ENCODE measurements around the gene SUSD6.
"Not testable (repeated sequence)": the region's sequence is repeated elsewhere in the genome, so short reads cannot be mapped to it uniquely, and the experiment has no call there.

The SUSD6 gene

DNA sequence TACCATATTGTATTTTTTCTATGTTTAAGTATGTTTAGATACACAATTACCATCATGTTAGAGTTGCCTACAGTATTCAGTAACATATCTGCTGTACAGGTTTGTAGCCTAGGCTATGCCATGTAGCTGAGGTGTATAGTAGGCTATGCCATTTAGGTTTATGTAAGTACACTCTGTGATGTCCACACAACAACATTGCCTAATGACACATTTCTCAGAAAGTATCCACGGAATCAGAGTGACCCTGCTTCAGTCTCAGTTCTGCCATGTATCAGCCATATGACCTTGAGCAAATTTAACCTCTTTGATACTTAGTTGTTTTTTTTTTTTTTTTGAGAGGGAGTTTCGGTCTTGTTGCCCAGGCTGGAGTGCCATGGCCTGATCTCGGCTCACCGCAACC is 12.7 kb downstream of the SUSD6 start:
- no peak for DNase-seq (ENCODE audit: low spot score)

DNA sequence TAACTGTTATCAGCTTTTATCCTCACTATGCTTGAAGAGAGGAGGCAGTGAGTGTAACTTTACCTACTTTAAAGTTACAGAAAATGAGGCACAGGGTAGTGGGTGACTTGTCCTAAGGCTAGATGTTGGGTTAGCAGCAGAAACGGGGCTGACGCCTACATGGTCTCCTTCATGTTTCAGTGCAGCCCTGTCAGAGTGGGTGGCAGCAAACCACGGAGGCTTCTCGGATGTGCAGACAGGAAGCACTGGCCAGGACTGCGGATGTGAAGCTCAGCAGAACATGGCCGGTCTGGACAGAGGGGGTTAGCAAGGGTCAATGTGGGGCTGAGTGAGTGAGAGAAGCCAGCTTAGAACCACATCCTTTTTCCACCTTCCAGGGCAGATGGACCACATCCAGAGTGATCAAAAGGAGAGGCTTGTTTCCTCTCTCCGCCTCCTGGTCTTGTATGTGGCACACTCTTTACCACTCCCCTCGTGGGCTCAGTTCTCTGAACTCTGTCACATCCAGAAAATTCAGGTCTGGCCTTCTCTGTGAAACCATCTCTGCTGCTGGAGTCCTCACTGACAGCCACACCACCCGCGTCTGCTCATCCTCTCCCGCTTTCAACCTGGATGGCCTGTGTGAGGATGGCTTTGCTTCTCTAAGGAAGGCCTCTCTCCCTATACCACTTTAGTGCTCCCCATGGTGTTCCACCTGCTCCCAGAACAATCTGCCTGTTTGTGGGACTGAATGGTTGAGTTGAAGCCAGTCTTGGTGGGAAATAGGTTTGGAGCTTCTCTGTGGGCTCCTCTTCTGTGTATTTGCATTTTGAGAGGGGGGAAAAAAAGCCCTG is 14.1 kb downstream of the SUSD6 start:
- peak; percentile 30 for DNase-seq (ENCODE audit: low spot score)

DNA sequence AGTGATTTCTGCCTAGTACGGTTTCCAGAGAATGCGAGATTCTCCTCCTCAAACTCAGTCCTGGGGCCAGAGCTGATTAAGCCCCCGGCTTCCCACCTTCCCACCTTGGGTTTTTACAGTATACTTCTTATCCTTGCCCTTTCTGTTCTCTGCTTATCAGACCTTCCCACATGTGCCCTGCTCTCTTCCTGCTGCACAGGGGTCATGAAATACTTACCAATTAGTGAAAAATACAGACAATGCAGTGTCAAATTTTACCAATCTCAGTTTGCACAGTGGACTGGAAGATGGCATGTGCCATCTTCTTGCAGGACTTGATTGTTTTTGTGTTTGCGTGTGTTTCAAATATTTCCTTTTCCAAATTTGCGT is 14.7 kb downstream of the SUSD6 start:
- DNase-seq (ENCODE audit: low spot score) = no peak

DNA sequence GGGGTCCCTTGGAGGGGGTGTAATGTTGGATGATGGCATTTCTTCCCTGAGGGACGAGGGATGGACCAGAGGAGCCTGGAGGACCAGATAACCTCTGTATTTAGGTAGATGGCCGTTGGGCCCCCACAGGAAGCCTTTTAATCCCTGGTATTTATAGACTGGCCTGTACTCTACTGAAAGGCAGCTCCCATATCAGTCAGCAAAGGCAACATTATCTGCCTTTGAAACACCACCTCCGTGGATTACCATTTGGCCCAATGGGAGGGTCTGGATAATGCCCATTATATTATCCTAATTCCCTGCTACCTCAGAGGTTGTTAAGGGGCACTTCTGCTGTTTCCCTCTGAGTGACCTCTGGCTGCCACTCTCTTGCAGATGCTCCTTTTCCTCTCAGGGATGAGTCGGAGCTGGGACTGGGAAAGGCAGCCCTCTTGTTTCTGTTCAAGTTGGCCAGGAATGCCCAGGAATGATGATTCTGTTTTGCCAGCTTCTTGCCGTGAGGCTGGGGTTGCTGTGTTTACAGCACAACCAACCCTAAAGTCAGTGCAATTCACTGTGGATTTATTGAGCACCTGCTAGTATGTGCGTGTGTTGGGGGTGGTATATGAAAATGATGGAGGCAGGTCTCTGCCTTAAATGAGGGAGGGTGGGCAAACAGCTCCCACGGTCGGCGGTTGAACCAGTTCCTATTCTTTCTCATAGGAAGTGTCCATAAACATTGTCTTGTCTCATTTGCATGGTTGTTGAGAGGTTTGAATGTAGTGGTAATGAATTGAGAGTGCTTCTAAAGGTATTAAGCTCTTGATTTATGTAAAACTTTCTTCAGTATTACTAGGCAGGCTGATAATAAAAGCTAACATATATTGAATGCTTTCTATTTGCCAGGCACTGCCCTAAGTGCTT is 18.1 kb downstream of the SUSD6 start:
- DNase-seq (ENCODE audit: low spot score) = no peak

DNA sequence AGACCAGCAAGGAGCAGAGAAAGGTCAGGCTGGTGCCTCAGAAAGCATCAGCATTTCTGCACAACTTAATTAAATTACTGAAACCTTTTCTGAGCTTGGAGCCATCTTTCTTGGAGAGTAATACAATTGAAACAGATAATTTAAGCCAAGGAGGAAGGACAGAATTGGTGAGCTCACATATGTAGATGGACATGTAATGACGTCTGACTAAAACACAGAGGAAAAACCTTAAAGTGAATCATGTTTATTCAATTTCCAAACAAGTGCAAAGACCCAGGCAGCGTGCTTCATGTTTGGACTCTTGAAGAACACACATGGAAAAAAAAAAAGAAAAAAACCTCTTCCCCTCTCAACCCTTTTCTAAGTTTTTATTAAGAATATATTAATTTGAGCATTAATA is 19.0 kb downstream of the SUSD6 start:
- DNase-seq (ENCODE audit: low spot score) = no peak

DNA sequence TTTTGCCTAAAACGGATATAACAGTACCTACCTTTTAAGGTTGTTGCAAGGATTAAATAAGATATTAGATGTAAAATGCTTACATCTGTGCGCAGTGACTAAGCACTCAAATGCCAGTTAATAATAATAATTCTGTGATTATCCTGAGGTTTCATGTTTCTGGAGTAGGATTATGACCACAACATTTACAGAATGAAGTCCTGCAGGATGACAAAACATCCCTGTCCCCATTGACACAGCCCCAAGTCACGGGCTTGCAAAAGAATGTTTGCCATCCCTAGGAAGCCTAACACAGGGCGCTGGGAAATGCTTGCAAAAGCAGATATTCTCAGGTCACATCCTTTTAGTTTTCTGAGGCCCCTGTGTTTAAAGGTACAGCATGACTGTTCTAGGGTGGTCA is 20.1 kb downstream of the SUSD6 start:
- DNase-seq (ENCODE audit: low spot score) = no peak

DNA sequence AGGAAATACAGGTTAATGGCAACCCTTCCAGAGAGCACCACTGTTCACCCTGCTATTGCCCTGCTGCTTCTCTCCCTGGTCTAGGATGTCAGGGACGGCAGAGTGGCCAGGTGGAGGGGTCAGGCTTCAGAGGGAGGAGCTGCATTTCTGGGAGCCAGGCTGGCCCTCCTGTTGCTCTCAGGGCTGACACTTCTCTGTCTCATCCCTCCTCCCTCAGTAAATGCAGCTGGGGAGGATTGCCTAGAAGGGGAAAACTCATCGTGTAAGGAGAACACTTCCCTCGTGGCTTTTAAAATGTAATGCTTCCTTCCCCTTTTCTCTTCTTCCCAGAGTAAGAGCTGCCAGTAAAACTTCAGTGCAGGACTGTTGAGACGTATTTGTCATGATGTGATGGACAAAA is 20.8 kb downstream of the SUSD6 start:
- DNase-seq (ENCODE audit: low spot score) = no peak

DNA sequence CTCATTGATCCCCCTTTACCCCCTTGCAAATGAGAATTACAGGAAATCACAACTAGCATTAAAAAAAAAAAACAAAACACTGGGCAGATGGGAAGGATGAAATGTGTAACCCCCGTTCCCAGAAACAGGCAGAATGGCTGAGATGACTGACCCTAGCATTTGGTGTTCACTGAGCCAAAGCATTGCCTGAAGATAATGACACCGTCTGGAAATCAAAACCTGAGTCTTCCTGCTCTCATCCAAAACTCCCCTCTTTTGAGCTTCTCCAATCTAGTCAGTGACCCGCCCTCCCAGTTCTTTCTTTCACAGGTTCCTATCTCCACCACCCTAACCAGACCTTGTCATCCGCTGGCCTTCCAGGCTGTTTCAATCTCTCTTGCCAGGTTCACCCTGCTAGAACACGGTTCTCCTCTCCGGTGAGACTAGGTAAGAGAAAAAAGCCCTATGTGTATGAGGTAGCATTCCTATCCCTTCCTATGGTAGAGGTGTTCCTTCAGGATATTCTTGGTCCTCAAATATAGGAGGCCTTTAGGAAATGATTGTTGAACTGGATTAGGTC is 21.3 kb downstream of the SUSD6 start:
- DNase-seq (ENCODE audit: low spot score) = no peak

DNA sequence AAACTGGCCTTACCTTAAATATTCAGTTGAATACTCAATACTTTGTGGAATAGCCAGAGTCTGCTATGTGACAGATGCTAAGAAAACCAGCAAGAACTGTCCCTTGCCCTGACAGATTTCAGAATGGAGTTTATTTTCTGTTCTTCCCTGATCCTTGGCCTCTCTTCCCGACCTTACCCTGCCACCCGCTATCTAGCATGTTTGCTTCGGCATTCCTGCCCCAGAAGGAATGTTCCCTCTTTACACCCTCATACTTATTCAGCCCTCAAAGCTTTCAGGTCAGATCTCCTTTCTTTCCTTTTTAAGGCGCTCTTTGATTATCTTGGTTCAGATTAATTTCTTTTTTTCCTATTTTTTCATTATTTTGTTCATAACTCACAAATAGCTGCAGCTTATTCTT is 21.8 kb downstream of the SUSD6 start:
- DNase-seq (ENCODE audit: low spot score) = no peak

DNA sequence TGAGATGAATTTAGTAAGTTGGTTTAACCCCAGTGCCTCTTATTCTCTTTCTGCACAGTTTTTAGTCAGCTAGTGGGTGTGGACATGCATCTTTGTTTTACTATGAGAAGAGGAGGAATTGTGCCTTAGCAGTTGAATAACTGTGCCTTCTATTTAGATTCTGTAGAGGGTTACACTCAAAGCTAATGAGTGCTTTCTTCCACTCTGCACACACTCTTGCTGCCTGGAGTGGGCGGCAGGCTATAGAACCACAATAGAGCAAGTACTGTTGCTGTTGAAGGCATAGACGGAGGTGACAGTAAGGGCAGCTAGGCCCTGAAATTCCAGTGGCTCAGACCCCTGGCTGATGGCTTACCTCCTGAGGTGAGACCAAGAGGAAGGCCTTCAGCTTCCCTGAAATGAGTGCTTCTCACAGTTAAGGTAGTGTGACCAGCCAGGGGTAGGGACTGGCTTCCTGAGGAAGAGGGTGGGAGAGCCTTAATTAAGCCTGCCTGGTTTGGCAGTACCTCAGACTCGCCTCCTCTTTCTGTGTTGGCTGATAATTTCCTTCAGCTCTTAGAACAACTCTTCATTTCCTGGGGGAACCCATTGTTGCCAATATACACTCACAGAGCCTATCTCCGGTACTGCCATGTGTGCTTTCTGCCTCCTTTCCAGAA is 24.7 kb downstream of the SUSD6 start:
- no peak for DNase-seq (ENCODE audit: low spot score)

DNA sequence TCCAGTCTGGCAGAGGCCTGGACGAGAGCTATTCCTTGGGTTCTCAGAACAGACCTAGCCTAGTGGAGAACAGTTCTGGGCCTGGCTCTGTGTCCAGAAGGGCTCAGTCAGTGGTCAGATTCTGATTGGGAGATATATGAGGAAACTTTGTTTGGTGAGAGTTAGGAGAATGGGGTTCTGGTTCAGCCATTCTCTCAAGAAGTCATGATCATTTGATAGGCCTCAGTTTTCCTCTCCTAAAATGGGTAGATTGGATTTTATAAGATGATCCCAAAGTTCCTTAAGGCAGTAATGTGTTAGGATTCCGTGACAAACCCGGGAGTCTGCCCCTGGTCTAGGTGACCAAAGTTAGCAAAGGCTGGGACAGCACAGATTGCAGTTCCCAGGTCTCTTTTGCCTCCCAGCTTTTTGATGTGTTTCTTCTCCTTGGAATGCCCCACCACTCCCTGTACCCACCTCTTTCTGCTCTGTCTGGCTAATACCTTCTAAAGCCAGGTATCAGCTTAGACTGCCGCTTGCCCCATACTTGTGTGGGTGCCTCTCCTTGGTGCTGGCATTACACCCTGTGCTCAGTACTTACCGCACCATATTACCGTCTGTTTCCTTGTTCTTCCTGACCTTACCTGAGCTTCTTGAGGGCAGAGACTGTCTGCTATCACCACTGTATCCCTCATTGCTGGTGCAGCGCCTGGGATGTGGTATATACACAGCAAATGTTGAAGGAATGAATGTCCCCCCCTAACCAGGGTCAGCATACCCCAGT is 25.5 kb downstream of the SUSD6 start:
- no peak for DNase-seq (ENCODE audit: low spot score)

DNA sequence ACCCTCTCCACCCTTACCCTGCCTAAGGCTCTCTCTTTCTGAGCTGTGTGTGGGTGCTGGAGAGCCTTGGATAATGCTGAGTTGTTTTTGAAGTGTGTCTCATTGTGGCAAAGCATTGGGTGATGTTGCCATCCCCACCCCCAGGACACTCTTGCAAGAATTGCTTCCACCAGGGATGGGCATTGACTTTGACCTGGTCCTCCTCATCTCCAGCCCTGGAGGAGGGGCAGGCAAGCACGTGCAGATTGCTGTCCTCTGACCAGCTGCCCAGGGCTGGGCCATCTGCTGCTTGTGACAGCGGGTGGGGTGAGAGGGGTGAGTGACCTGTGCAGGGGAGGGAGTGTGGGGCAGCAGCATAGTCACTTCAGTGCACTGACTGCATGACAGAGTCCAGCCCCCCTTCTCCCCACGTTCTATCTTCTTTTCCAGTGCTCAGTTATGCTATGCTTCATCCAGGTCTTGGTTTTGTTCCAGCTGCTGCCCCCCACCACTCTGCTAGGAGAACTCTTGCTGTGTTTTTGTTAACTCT is 26.2 kb downstream of the SUSD6 start:
- DNase-seq (ENCODE audit: low spot score) = no peak

DNA sequence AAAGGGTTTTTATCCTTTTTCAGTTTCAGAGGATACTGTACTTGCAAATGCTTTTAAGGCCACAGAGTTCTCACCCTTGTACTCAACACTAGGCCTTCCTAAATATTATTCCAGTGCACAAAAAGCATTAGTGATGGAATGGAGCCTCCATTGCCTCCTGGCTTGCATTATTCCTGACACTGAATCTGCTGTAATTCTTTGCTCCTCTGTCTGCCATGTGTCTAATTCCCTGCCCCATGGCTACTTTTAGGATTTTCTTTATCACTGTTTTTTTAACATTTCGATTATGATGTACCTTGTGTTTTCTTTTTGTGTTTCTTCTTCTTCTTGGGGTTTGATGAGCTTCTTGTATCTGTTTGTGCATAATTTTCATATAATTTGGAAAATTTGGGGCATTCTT is 29.5 kb downstream of the SUSD6 start:
- DNase-seq (ENCODE audit: low spot score) = no peak

DNA sequence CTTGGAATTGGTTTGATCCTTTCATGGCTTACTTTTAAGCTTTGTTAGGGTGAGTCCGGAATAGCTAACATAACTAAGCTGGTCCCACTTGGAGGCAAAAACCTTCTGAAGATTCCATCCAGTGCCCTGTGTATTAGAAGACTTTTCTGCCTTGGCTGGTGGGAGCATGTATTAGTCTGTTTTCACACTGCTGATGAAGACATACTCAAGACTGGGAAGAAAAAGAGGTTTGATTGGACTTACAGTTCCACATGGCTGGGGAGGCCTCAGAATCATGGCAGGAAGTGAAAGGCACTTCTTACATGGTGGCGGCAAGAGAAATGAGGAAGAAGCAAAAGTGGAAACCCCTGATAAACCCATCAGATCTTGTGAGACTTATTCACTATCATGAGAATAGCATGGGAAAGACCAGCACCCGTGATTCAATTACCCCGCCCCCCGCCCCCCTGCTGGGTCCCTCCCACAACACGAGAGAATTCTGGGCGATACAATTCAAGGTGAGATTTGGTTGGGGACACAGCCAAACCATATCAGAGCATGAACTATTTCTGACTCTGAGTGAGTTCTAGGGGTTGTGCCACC is 30.9 kb downstream of the SUSD6 start:
- not testable (repeated sequence) for DNase-seq (ENCODE audit: low spot score)

DNA sequence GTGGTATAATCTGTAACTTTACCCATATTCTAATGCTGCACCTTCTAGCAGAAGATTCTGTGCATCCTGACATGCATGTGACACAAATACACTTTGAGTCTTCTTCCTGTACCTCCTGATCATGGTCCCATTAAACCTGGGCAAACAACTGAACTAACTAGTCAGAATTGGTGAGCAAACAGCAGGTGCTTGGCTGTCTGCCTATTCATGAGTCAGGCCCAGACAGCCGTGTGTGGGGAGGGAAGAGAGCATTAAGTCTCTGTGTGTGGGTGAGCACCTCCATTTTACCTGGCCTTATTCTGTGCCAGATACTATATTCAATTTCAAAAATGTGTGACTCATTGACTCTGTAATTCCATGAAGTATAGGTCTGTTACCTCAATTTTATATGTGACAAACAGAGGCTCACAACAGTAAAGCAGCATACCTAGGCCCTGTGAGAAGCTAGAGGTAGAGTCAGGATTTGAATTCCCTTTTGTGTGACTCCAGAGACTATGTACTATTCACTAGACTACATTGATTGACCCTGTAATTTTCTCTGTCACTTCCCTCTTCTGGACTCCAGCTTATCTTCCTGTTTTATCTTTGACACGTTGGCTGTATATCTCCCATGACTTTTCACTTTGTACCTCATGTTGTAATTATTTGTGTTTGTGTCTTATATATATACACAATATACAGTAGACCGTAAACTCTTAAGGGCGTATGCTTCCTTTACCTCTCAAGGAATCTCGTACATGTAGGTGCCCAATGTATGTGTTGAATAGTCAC is 32.2 kb downstream of the SUSD6 start:
- DNase-seq (ENCODE audit: low spot score) = no peak

DNA sequence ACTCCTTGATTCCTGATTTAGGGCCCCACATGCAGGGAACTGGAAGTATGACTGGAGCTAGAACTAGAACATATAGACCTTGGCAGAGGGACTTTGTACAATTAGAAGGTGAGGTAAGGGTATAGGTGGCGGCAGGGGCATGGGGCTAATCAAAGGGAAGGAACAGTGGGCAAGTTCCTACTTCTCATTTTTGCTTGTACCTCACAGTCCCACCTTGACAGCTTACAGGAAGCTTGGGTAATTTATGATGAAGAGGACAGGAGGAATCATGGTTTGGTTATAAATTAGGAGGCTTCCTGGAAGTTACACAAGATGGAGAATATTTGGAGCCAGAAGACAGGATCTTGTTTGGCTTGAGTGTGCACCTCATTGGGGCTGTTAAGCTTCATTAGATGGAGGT is 33.4 kb downstream of the SUSD6 start:
- DNase-seq (ENCODE audit: low spot score) = no peak

DNA sequence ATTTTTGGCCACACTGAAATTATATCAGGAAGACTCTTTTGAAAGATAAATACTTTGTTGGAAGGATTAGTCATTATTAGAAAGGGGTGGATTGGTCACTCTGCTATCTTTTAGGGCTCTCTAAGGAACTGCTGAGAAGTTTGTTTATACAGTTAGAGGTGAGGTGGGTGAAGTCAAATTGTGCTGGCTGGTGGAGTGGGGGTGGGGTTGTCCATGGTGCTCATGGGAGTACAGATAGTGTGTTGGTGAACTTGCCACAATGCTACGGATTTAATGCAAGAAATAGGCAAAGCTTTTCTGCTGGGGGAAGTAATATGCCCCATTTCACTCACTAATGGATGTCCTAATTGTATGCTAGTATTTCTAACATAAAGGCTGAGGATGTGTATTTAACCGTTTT is 35.8 kb downstream of the SUSD6 start:
- DNase-seq (ENCODE audit: low spot score) = no peak

DNA sequence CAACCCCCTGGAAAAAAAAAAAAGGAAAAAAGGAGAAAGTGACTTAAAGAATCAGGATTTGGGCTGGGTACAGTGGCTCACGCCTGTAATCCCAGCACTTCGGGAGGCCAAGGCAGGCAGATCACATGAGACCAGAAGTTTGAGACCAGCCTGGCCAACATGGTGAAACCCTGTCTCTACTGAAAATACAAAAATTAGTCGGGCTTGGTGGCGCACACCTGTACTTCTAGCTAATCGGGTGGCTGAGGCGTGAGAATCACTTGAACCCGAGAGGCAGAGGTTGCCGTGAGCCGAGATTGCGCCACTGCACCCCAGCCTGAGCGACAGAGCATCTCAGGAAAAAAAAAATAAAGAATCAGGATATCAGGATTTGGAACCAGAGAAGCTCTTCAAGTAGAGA is 36.2 kb downstream of the SUSD6 start:
- not testable (repeated sequence) for DNase-seq (ENCODE audit: low spot score)

DNA sequence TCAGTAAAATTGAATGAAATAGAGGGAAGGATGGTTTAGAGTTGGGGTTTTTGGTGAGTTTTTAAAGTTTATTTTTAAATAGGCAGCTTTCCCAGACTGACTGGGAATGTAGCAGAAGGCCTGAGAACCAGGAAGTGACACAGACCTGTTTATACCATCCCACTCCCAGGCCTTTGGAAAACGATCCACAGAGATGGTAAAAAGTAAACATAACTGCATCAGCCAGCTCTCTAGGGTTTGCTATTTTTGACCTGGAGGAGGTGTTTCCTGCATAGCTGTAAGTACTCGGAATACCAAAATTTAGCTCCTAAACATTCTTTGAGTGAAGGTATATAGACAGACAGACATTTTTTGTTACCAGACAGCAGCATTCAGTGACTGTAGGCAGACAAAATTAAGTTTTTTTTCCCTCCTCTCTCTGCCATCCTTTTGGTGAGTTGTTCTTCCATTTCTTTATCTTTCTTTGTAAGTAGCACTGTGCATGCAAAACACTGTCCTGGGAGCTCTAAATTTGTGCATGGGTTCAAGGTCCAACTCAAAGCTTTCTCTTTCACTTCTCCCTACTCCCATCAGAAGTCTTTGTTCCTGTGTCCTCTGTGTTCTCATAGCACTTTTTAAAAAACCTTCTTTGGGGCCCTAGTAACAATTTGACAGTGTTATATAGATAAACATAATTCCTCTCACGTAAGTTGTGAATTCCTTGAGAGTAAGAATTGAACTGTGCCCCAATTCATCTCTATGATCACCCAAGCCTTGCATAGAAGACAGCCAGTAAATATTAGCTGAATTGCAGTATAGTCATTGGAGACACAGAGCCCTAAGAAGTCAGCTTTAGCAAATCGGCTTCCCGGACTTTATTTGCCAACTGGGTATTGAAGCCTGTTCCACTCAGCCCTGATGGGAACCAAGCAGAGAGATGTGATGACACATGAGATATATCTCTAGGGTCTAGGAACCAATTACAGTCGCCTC is 37.4 kb downstream of the SUSD6 start:
- no peak for DNase-seq (ENCODE audit: low spot score)

Measured in NAMALWA (cell line).